ENCODE measurements around the gene ZNF483. TPM values are rescaled to one million over a fixed set of nuclear protein-coding genes. Genes with fewer than 3 reads are reported as not detected.

Gene ZNF483
- total and polyA plus RNA-seq, 9 of the 15 experiments (the other 6 are each of a cell fraction or from before 2014, with no cell fraction given), result 0.04 to 1.0 (median 0.38) TPM

- TF ChIP-seq HLTF (IDR thresholded peaks at IDR 0.05), result no peak; the same call in 1 of the 2 replicates
- 0 out of 2 replicates have a peak, but pooled peaks have one; percentile 16 for TF ChIP-seq SMAD4 (CRISPR knock-in tag; conservative IDR thresholded peaks at IDR 0.05)
- no peak for TF ChIP-seq NR2F6 (CRISPR knock-in tag; IDR thresholded peaks at IDR 0.05)
- no peak for TF ChIP-seq SRSF3 (IDR thresholded peaks at IDR 0.05; ENCODE audit: insufficient read depth, low read length)
- TF ChIP-seq FOXP1 (CRISPR knock-in tag; IDR thresholded peaks at IDR 0.05), result no peak
- no peak for TF ChIP-seq ZNF311 (CRISPR knock-in tag; IDR thresholded peaks at IDR 0.05)
- peak; percentile 40 for TF ChIP-seq CREM (IDR thresholded peaks at IDR 0.05; ENCODE audit: low read depth)
- no peak for TF ChIP-seq E2F1 (CRISPR knock-in tag; IDR thresholded peaks at IDR 0.05)
- TF ChIP-seq RBM14 (IDR thresholded peaks at IDR 0.05; ENCODE audit: borderline replicate concordance, insufficient read depth, low read depth, low read length), result no peak
- no peak for TF ChIP-seq RFX5 (IDR thresholded peaks at IDR 0.05; ENCODE audit: low read depth, low read length)
- TF ChIP-seq ZNF586 (CRISPR knock-in tag; conservative IDR thresholded peaks at IDR 0.05), result no peak
- no peak for TF ChIP-seq MTA2 (IDR thresholded peaks at IDR 0.05; ENCODE audit: low read depth)
- no peak for TF ChIP-seq FOXA1 (IDR thresholded peaks at IDR 0.05; ENCODE audit: borderline replicate concordance)
- TF ChIP-seq MTA1 (IDR thresholded peaks at IDR 0.05; ENCODE audit: borderline replicate concordance), result no peak
- TF ChIP-seq RBBP5 (IDR thresholded peaks at IDR 0.05; ENCODE audit: borderline replicate concordance, insufficient read depth, low read length, poor library complexity, severe bottlenecking), result peak; percentile 77
- TF ChIP-seq NKRF (IDR thresholded peaks at IDR 0.05; ENCODE audit: borderline replicate concordance), result peak; percentile 48; the same call in 1 of the 2 replicates
- TF ChIP-seq BCL6 (CRISPR knock-in tag; IDR thresholded peaks at IDR 0.05), result no peak
- no peak for TF ChIP-seq GTF2A2 (tag; IDR thresholded peaks at IDR 0.05)
- no peak for TF ChIP-seq ZKSCAN8 (CRISPR knock-in tag; IDR thresholded peaks at IDR 0.05)
- TF ChIP-seq SMARCA5 (IDR thresholded peaks at IDR 0.05), result no peak
- TF ChIP-seq TCFL5 (CRISPR knock-in tag; conservative IDR thresholded peaks at IDR 0.05), result no peak
- TF ChIP-seq CEBPB (tag; IDR thresholded peaks at IDR 0.05), result peak; percentile 84
- TF ChIP-seq ZNF277 (CRISPR knock-in tag; IDR thresholded peaks at IDR 0.05; ENCODE audit: borderline replicate concordance), result no peak
- no peak for TF ChIP-seq CSDE1 (IDR thresholded peaks at IDR 0.05)
- no peak for TF ChIP-seq GTF2B (IDR thresholded peaks at IDR 0.05; ENCODE audit: extremely low read depth, insufficient read length)
Measured at GRCh38 chr9:111482694-111483438, 42.1 kb upstream of the ZNF483 start (continued).

Data from K562 (cell line).